ENCODE data around the gene APBB2.

DNA sequence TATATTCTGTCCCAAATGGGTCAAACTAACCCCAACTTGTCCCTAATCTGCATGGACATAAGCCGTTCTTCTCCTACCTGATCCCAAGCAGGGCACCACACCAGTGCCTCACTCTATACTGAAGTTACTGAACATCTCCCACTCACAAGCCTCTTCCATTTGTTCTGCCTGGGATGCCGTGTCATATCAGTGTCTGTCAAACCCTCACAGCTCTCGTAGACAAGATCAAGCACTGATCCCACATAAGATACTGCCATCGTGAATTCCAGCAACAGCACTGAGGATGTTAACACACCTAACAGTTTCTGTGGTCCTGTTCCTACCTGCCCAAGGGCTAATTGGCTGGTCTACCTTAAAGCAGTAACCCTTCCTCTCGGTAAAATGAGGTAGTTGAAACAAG lies 162.1 kb downstream of the APBB2 start:
- TF ChIP-seq CTCF (IDR thresholded peaks at IDR 0.05) (no peak), POLR2A (IDR thresholded peaks at IDR 0.05) (no peak)
